HG02970 (cell line): ENCODE measurements around the gene RRP12.
A peak's percentile ranks its signal among the peaks of the same experiment; 100 is the strongest.
"Not testable (repeated sequence)": the region's sequence is repeated elsewhere in the genome, so short reads cannot be mapped to it uniquely, and the experiment has no call there.

Experiments used
- ATAC-seq: cut with Tn5 transposase; IDR thresholded peaks from one replicate; pipeline ENCODE4 v1.9.1; 2021; ENCODE audit warnings: mild to moderate bottlenecking, moderate library complexity, moderate number of reproducible peaks; ENCODE audit not compliant: unreplicated experiment, low FRiP score

RRP12 gene

GRCh38 chr10:97400665-97401454 is at the start of gene RRP12:
Gene RRP12 (minus strand): TSS chr10:97401340. CDS start chr10:97401231, 109 bp downstream.
- ATAC-seq, result peak; percentile 87

- ATAC-seq, result no peak
These were observed 49.7 kb upstream of the RRP12 start for GRCh38 chr10:97450828-97451227.

GRCh38 chr10:97445722-97446639 is 44.8 kb upstream of the RRP12 start, which contains the start of the genes EXOSC1 and ZDHHC16:
Gene EXOSC1 (minus strand): TSS chr10:97446006. CDS start chr10:97445985, 21 bp downstream.
Gene ZDHHC16 (plus strand): TSS chr10:97446175. CDS start chr10:97451676, 5,501 bp downstream.
- ATAC-seq, result peak; percentile 96

GRCh38 chr10:97445357-97445721 is 44.2 kb upstream of the RRP12 start:
- ATAC-seq, result no peak

- ATAC-seq, result no peak
These were observed 43.1 kb upstream of the RRP12 start for GRCh38 chr10:97444212-97444611.

- ATAC-seq, result no peak
These were observed 41.1 kb upstream of the RRP12 start for GRCh38 chr10:97442277-97442676.

- ATAC-seq, result no peak
These were observed 34.1 kb upstream of the RRP12 start for GRCh38 chr10:97435211-97435610.

GRCh38 chr10:97434557-97434956 is 33.4 kb upstream of the RRP12 start:
- no peak for ATAC-seq

- ATAC-seq, result no peak
These were observed 32.9 kb upstream of the RRP12 start for GRCh38 chr10:97434055-97434454.

GRCh38 chr10:97428572-97428981 is 27.4 kb upstream of the RRP12 start:
- no peak for ATAC-seq

GRCh38 chr10:97427571-97428179 is 26.5 kb upstream of the RRP12 start:
- ATAC-seq, result no peak

- ATAC-seq, result no peak
These were observed 25.8 kb upstream of the RRP12 start for GRCh38 chr10:97426776-97427570.

- ATAC-seq, result peak; percentile 93
These were observed 25.0 kb upstream of the RRP12 start, which contains the start of gene PGAM1 for GRCh38 chr10:97425964-97426775. Gene PGAM1 (plus strand): TSS chr10:97426191. CDS start chr10:97426308, 117 bp downstream.

GRCh38 chr10:97423757-97424098 is 22.6 kb upstream of the RRP12 start:
- not testable (repeated sequence) for ATAC-seq

- no peak for ATAC-seq
These were observed 15.4 kb upstream of the RRP12 start for GRCh38 chr10:97416565-97416964.

- no peak for ATAC-seq
These were observed 11.8 kb upstream of the RRP12 start for GRCh38 chr10:97412891-97413304.

- no peak for ATAC-seq
These were observed 10.3 kb upstream of the RRP12 start for GRCh38 chr10:97411406-97411805.

- no peak for ATAC-seq
These were observed 7.4 kb upstream of the RRP12 start for GRCh38 chr10:97408496-97408992.

GRCh38 chr10:97407952-97408248 is 6.8 kb upstream of the RRP12 start:
- no peak for ATAC-seq
